Measurements from ENCODE around the gene SGF29.
"Not testable (repeated sequence)": the region's sequence is repeated elsewhere in the genome, so short reads cannot be mapped to it uniquely, and the experiment has no call there.

Gene SGF29

GRCh38 chr16:28592511-28592910 is 38.8 kb downstream of the SGF29 start:
- in situ Hi-C loops (cut with HindIII; ENCODE audit: low sequenced_read_pairs), result no loop called here
- no peak for DNase-seq (ENCODE audit: low read depth, low spot score)
- H3K4me3 ChIP-seq (ENCODE audit: low read depth, low read length), result no peak overlapping the region
- no peak for TF ChIP-seq CTCF (IDR thresholded peaks at IDR 0.05; ENCODE audit: low read depth, low read length)

- in situ Hi-C loops (cut with HindIII; ENCODE audit: low sequenced_read_pairs), result no loop called here
- DNase-seq (ENCODE audit: low read depth, low spot score), result no peak
- TF ChIP-seq CTCF (IDR thresholded peaks at IDR 0.05; ENCODE audit: low read depth, low read length), result no peak
- H3K4me3 ChIP-seq (ENCODE audit: low read depth, low read length), result no peak overlapping the region
These were observed 39.3 kb downstream of the SGF29 start for GRCh38 chr16:28592979-28593553.

GRCh38 chr16:28595451-28595850 is 41.7 kb downstream of the SGF29 start:
- DNase-seq (ENCODE audit: low read depth, low spot score); in situ Hi-C loops (cut with HindIII; ENCODE audit: low sequenced_read_pairs): not testable (repeated sequence)

GRCh38 chr16:28596115-28596630 is 42.5 kb downstream of the SGF29 start:
- TF ChIP-seq CTCF (IDR thresholded peaks at IDR 0.05; ENCODE audit: low read depth, low read length), result no peak
- no peak for DNase-seq (ENCODE audit: low read depth, low spot score)
- H3K4me3 ChIP-seq (ENCODE audit: low read depth, low read length), result no peak overlapping the region
- in situ Hi-C loops (cut with HindIII; ENCODE audit: low sequenced_read_pairs), result no loop called here

More at GRCh38 chr16:28595451-28595850, 41.7 kb downstream of the SGF29 start:
- H3K4me3 ChIP-seq (ENCODE audit: low read depth, low read length), result not testable (repeated sequence)

GRCh38 chr16:28596840-28597691 is 43.3 kb downstream of the SGF29 start, which contains the start of gene SULT1A2:
Gene SULT1A2, minus strand, starts transcription at chr16:28597050. Its CDS starts 1,120 bp downstream, at chr16:28595930.
- no peak for DNase-seq (ENCODE audit: low read depth, low spot score)
- in situ Hi-C loops (cut with HindIII; ENCODE audit: low sequenced_read_pairs), result no loop called here
- no peak within 1 kb of the TSS for H3K4me3 ChIP-seq (ENCODE audit: low read depth, low read length)
- TF ChIP-seq CTCF (IDR thresholded peaks at IDR 0.05; ENCODE audit: low read depth, low read length), result no peak

- in situ Hi-C loops (cut with HindIII; ENCODE audit: low sequenced_read_pairs), result no loop called here
- TF ChIP-seq CTCF (IDR thresholded peaks at IDR 0.05; ENCODE audit: low read depth, low read length), result no peak
- no peak overlapping the region for H3K4me3 ChIP-seq (ENCODE audit: low read depth, low read length)
- DNase-seq (ENCODE audit: low read depth, low spot score), result no peak
These were observed 44.1 kb downstream of the SGF29 start for GRCh38 chr16:28597692-28598261.

GRCh38 chr16:28599377-28600285 is 45.9 kb downstream of the SGF29 start:
- DNase-seq (ENCODE audit: low read depth, low spot score); in situ Hi-C loops (cut with HindIII; ENCODE audit: low sequenced_read_pairs); H3K4me3 ChIP-seq (ENCODE audit: low read depth, low read length): not testable (repeated sequence)

- DNase-seq (ENCODE audit: low read depth, low spot score); in situ Hi-C loops (cut with HindIII; ENCODE audit: low sequenced_read_pairs); H3K4me3 ChIP-seq (ENCODE audit: low read depth, low read length): not testable (repeated sequence)
These were observed 47.2 kb downstream of the SGF29 start for GRCh38 chr16:28600965-28601364.

- DNase-seq (ENCODE audit: low read depth, low spot score); H3K4me3 ChIP-seq (ENCODE audit: low read depth, low read length); in situ Hi-C loops (cut with HindIII; ENCODE audit: low sequenced_read_pairs): not testable (repeated sequence)
These were observed 47.9 kb downstream of the SGF29 start for GRCh38 chr16:28601589-28601988.

GRCh38 chr16:28602062-28602461 is 48.3 kb downstream of the SGF29 start:
- H3K4me3 ChIP-seq (ENCODE audit: low read depth, low read length); DNase-seq (ENCODE audit: low read depth, low spot score); in situ Hi-C loops (cut with HindIII; ENCODE audit: low sequenced_read_pairs): not testable (repeated sequence)

Data from astrocyte of the spinal cord (primary cell).